HepG2 (cell line): ENCODE measurements around the gene HCFC1R1. TPM values are rescaled to one million over a fixed set of nuclear protein-coding genes. Genes with fewer than 3 reads are reported as not detected.
A peak's percentile ranks its signal among the peaks of the same experiment; 100 is the strongest.

Source experiments
- ATAC-seq: fragments of 200-7000 bp; cut with Tn5 transposase; 3 replicates; pipeline ENCODE4 v1.9.1; 2020; ENCODE audit warnings: mild to moderate bottlenecking, moderate library complexity
- BruUV-seq: library from RNA; stranded (reverse); fragments of 400-500 nt; replicated peaks from 2 replicates; lab custom pipeline; 2021; lab: Mats Ljungman, UMichigan
- CTCF ChIA-PET: fragments of 300-600 bp; formaldehyde crosslinking; extraction: SDS; loops from one replicate; lab custom pipeline; 2021; ENCODE audit warnings: low total read pairs, inconsistent platforms, low intra/inter-chr PET ratio; lab: Yijun Ruan, JAX
- POLR2A ChIA-PET: fragments of 350-600 bp; sonication (Branson Sonifier 250); formaldehyde crosslinking; loops from one replicate; lab custom pipeline; 2020; ENCODE audit warnings: antibody characterized with exemption, inconsistent platforms; lab: Yijun Ruan, JAX
- DNase-seq: peaks from one replicate; pipeline ENCODE4 v3.0.0-alpha.2; 2015; ENCODE audit warnings: low spot score
- FAIRE-seq: peaks from 3 replicates; lab custom pipeline; 2011; peaks lifted over from hg19 to GRCh38; lab: Jason Lieb, UNC
- H2AFZ ChIP-seq: one replicate; pipeline ENCODE4 v1.6.1; 2011; ENCODE audit warnings: low read length, inconsistent platforms
- H3K27ac ChIP-seq: fragments of 300-600 bp; 3 replicates; pipeline ENCODE4 v1.8.0; 2011; ENCODE audit warnings: mixed run types, mild to moderate bottlenecking, mixed read lengths, low read length, inconsistent platforms; ENCODE audit not compliant: insufficient read depth; ENCODE audit errors: extremely low read length
- H3K27me3 ChIP-seq, 2 experiments: fragments of 200-600 bp in 1 of 2; 2 replicates in 1 of 2; 3 replicates in 1 of 2; pipeline versions ENCODE4 v1.6.0 to v1.8.0; 2011; ENCODE audit warnings: low read length in 2 of 2, mild to moderate bottlenecking in 2 of 2, moderate library complexity in 2 of 2, inconsistent platforms in 1 of 2; ENCODE audit not compliant: insufficient read depth in 2 of 2, control insufficient read depth in 1 of 2
- H3K36me3 ChIP-seq, 2 experiments: fragments of 200-600 bp in 1 of 2; replicated peaks in 1 of 2; 2 replicates in 1 of 2; 3 replicates in 1 of 2; pipeline versions ENCODE4 v1.5.1 to v1.8.0; 2011; ENCODE audit warnings: low read length in 2 of 2, inconsistent platforms in 1 of 2; ENCODE audit not compliant: insufficient read depth in 2 of 2, control insufficient read depth in 1 of 2
- H3K4me1 ChIP-seq: 2 replicates; pipeline ENCODE4 v1.5.1; 2012; ENCODE audit warnings: low read length, inconsistent platforms; ENCODE audit not compliant: insufficient read depth
- H3K4me2 ChIP-seq: 2 replicates; pipeline ENCODE4 v1.6.0; 2011; ENCODE audit warnings: low read depth, low read length, inconsistent platforms
- H3K4me3 ChIP-seq, 3 experiments: fragments of 200-600 bp in 1 of 3; sonication (generic), shearing (Covaris generic) in 1 of 3; replicated peaks in 1 of 3; 2 replicates each; pipeline ENCODE4 v1.5.1; 2011 to 2016; ENCODE audit warnings: low read length in 3 of 3, inconsistent platforms in 2 of 3, low read depth in 2 of 3, mild to moderate bottlenecking in 2 of 3, control low read depth in 1 of 3, mixed read lengths in 1 of 3; ENCODE audit not compliant: insufficient read depth in 1 of 3
- H3K79me2 ChIP-seq: one replicate; pipeline ENCODE4 v1.6.1; 2011; ENCODE audit warnings: low read length, inconsistent platforms; ENCODE audit not compliant: insufficient read depth
- H3K9ac ChIP-seq: 2 replicates; pipeline ENCODE4 v1.6.0; 2011; ENCODE audit warnings: mild to moderate bottlenecking, low read depth, low read length, inconsistent platforms; ENCODE audit not compliant: insufficient read depth
- H3K9me3 ChIP-seq: 2 replicates; pipeline ENCODE4 v1.5.1; 2012; ENCODE audit warnings: mild to moderate bottlenecking, low read length
- H4K20me1 ChIP-seq: 2 replicates; pipeline ENCODE4 v1.6.0; 2011; ENCODE audit warnings: inconsistent platforms, mild to moderate bottlenecking, low read length, moderate library complexity; ENCODE audit not compliant: insufficient read depth
- AGO2 ChIP-seq: fragments of 200-400 bp; formaldehyde crosslinking; optimal IDR thresholded peaks from 2 replicates; pipeline ENCODE3; 2017; ENCODE audit warnings: mild to moderate bottlenecking, low read depth, low read length, moderate library complexity
- ARHGAP35 ChIP-seq: sonication (generic); formaldehyde crosslinking; IDR thresholded peaks from 2 replicates; pipeline ENCODE4 v1.9.0; 2022; ENCODE audit warnings: mild to moderate bottlenecking, inconsistent platforms, moderate library complexity, missing genetic modification reagents, borderline replicate concordance
- BORCS8-MEF2B ChIP-seq: sonication (generic); formaldehyde crosslinking; IDR thresholded peaks from 2 replicates; pipeline ENCODE4 v1.8.0; 2022; ENCODE audit warnings: mild to moderate bottlenecking, missing genetic modification reagents
- MAFF ChIP-seq: IDR thresholded peaks from 2 replicates; pipeline ENCODE4 v1.6.1; 2011; ENCODE audit warnings: low read depth, low read length, improper control_type of control experiment
- MATR3 ChIP-seq: sonication (generic); formaldehyde crosslinking; IDR thresholded peaks from 2 replicates; pipeline ENCODE4 v1.4.0; 2020; ENCODE audit warnings: missing genetic modification reagents
- NFYB ChIP-seq: sonication (generic); formaldehyde crosslinking; IDR thresholded peaks from 2 replicates; pipeline ENCODE4 v1.4.0; 2020; ENCODE audit warnings: missing genetic modification reagents
- PCBP2 ChIP-seq: fragments of 200-400 bp; formaldehyde crosslinking; optimal IDR thresholded peaks from 2 replicates; pipeline ENCODE3; 2018; ENCODE audit warnings: low read length, low read depth; ENCODE audit not compliant: poor library complexity, severe bottlenecking
- SRF ChIP-seq: IDR thresholded peaks from 2 replicates; pipeline ENCODE4 v1.6.1; 2011; ENCODE audit warnings: mild to moderate bottlenecking, low read depth, low read length, moderate library complexity
- ZFX ChIP-seq: sonication (generic); formaldehyde crosslinking; IDR thresholded peaks from 2 replicates; pipeline ENCODE4 v1.4.0; 2020; ENCODE audit warnings: mild to moderate bottlenecking, low read depth, missing genetic modification reagents, moderate library complexity
- ZIK1 ChIP-seq: sonication (generic); formaldehyde crosslinking; IDR thresholded peaks from 2 replicates; pipeline ENCODE4 v1.5.0; 2020; ENCODE audit warnings: mild to moderate bottlenecking, low read depth, missing genetic modification reagents, borderline replicate concordance
- ZNF10 ChIP-seq: sonication (generic); formaldehyde crosslinking; IDR thresholded peaks from 2 replicates; pipeline ENCODE4 v1.4.0; 2020; ENCODE audit warnings: mild to moderate bottlenecking, low read depth, missing genetic modification reagents, borderline replicate concordance
- ZNF607 ChIP-seq: sonication (generic); formaldehyde crosslinking; IDR thresholded peaks from 2 replicates; pipeline ENCODE4 v1.5.1; 2020; ENCODE audit warnings: missing genetic modification reagents, mild to moderate bottlenecking, borderline replicate concordance
- ZNF704 ChIP-seq: sonication (generic); formaldehyde crosslinking; IDR thresholded peaks from 2 replicates; pipeline ENCODE4 v1.8.1; 2023; ENCODE audit warnings: mild to moderate bottlenecking, inconsistent platforms, moderate library complexity, missing genetic modification reagents, borderline replicate concordance
- ZNF709 ChIP-seq: sonication (generic); formaldehyde crosslinking; IDR thresholded peaks from 2 replicates; pipeline ENCODE4 v1.5.0; 2020; ENCODE audit warnings: mild to moderate bottlenecking, missing genetic modification reagents
- ZNF780A ChIP-seq: sonication (generic); formaldehyde crosslinking; IDR thresholded peaks from 2 replicates; pipeline ENCODE4 v1.8.0; 2022; ENCODE audit warnings: mild to moderate bottlenecking, missing genetic modification reagents, moderate library complexity
- ZNF790 ChIP-seq: sonication (generic); formaldehyde crosslinking; IDR thresholded peaks from 2 replicates; pipeline ENCODE4 v1.8.0; 2022; ENCODE audit warnings: missing genetic modification reagents, mild to moderate bottlenecking, borderline replicate concordance
- ZUFSP ChIP-seq: sonication (generic); formaldehyde crosslinking; IDR thresholded peaks from 2 replicates; pipeline ENCODE4 v1.9.0; 2021; ENCODE audit warnings: missing genetic modification reagents, mild to moderate bottlenecking, borderline replicate concordance
- WGBS: methylation state at CpG from one replicate; pipeline ENCODE4 v1.1.6; 2017; ENCODE audit warnings: low lambda C conversion rate; 5-methylcytosine and 5-hydroxymethylcytosine counted together
- in situ Hi-C: cut with HindIII; loops from 2 replicates; pipeline ENCODE4 v1.10.0; 2017; ENCODE audit warnings: low pct_unique_long_range_greater_than_20kb; ENCODE audit not compliant: extremely low pct_ligation_motif_present
- intact Hi-C: fragments of 100-400 bp; cut with micrococcal nuclease; formaldehyde crosslinking; loops from one replicate; pipeline ENCODE4 v1.10.0; 2022; ENCODE audit not compliant: unreplicated experiment
- polyA plus RNA-seq, 8 experiments: library from polyadenylated mRNA; depleted of rRNA in 3 of 8; stranded (reverse) in 7 of 8; unstranded in 1 of 8; fragments of >200 nt; fragmentation: Illumina TruSeq in 4 of 8; extraction: Trizol in 4 of 8; gene quantifications; 2 replicates each; pipeline versions ENCODE4 v1.2.1 to v1.2.3, GENCODE V29; 2011 to 2016; ENCODE audit warnings: low read depth in 4 of 8, missing spikeins in 1 of 8, mixed read lengths in 1 of 8; ENCODE audit not compliant: insufficient read depth in 1 of 8
- total RNA-seq, 5 experiments: library from RNA; depleted of rRNA; stranded (reverse); fragments of >200 nt; fragmentation: Illumina TruSeq; extraction: Trizol; gene quantifications; 2 replicates each; pipeline ENCODE4 v1.2.3, GENCODE V29; 2016; ENCODE audit warnings: low read depth in 1 of 5
- TF ChIP-seq, protein P1 (sequence below): sonication (generic); formaldehyde crosslinking; IDR thresholded peaks from 2 replicates; pipeline ENCODE4 v1.4.0; 2020; ENCODE audit warnings: missing genetic modification reagents
- TF ChIP-seq, protein P2 (sequence below): sonication (generic); formaldehyde crosslinking; conservative IDR thresholded peaks from 2 replicates; pipeline ENCODE4 v1.4.0; 2020; ENCODE audit warnings: missing genetic modification reagents

HCFC1R1 gene
- total and polyA plus RNA-seq, 2 of the 13 experiments (the other 11 are each of a cell fraction or from before 2014, with no cell fraction given): 13.8 to 16.1 TPM

- Histone ChIP-seq H3K9me3 (no peaks in the 10 kb centered on the region), H3K36me3 (peaks cover 2 to 18% of the 10 kb centered on the region in 2 experiments; a peak in 3 of 5 replicates), H3K4me3 (no peak overlapping the region), H3K4me2 (no peak overlapping the region), H3K4me1 (peaks cover 10% of the 10 kb centered on the region), H2AFZ (no peak overlapping the region), H3K79me2 (peaks cover 8% of the 10 kb centered on the region), H3K9ac (no peak overlapping the region), H4K20me1 (no peaks in the 10 kb centered on the region), H3K27ac (no peak overlapping the region), H3K27me3 (no peaks in the 10 kb centered on the region; a peak in 1 of 5 replicates)
- intact Hi-C loops (no loop called here), in situ Hi-C loops (no loop called here)
- DNase-seq (no peak), ATAC-seq (no peak), FAIRE-seq (no peak)
- BruUV-seq: no TSS peak
- 98% methylated on average over 7 of the region's 17 CpGs for WGBS
- POLR2A ChIA-PET: interaction anchor here (0.8 to 1.2 kb wide), 2 partner anchors 47 to 49 kb away, joined by 3 to 4 read pairs; no protein-coding TSS in a partner anchor
- CTCF ChIA-PET: no interaction called here
- TF ChIP-seq MATR3 (CRISPR knock-in tag) (no peak), ZFX (CRISPR knock-in tag) (no peak), ZUFSP (CRISPR knock-in tag) (no peak), ARHGAP35 (no peak), AGO2 (peak; percentile 96), PCBP2 (no peak), BORCS8-MEF2B (CRISPR knock-in tag) (no peak), ZNF709 (CRISPR knock-in tag) (no peak), ZNF704 (CRISPR knock-in tag) (no peak), ZNF780A (no peak), ZNF790 (CRISPR knock-in tag) (no peak), NFYB (CRISPR knock-in tag) (no peak), ZNF10 (CRISPR knock-in tag) (no peak), ZIK1 (CRISPR knock-in tag) (no peak), MAFF (no peak), SRF (no peak), ZNF607 (CRISPR knock-in tag) (no peak)
- TF ChIP-seq, protein P1, sequence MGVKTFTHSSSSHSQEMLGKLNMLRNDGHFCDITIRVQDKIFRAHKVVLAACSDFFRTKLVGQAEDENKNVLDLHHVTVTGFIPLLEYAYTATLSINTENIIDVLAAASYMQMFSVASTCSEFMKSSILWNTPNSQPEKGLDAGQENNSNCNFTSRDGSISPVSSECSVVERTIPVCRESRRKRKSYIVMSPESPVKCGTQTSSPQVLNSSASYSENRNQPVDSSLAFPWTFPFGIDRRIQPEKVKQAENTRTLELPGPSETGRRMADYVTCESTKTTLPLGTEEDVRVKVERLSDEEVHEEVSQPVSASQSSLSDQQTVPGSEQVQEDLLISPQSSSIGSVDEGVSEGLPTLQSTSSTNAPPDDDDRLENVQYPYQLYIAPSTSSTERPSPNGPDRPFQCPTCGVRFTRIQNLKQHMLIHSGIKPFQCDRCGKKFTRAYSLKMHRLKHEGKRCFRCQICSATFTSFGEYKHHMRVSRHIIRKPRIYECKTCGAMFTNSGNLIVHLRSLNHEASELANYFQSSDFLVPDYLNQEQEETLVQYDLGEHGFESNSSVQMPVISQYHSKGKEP: no peak
- TF ChIP-seq, protein P2, sequence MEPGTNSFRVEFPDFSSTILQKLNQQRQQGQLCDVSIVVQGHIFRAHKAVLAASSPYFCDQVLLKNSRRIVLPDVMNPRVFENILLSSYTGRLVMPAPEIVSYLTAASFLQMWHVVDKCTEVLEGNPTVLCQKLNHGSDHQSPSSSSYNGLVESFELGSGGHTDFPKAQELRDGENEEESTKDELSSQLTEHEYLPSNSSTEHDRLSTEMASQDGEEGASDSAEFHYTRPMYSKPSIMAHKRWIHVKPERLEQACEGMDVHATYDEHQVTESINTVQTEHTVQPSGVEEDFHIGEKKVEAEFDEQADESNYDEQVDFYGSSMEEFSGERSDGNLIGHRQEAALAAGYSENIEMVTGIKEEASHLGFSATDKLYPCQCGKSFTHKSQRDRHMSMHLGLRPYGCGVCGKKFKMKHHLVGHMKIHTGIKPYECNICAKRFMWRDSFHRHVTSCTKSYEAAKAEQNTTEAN (CRISPR knock-in tag): no peak
These were observed 50.0 kb downstream of the HCFC1R1 start for GRCh38 chr16:2973605-2974318.
